KMS-11 (cell line): ENCODE data around the gene PLEKHM3.

Experiments
- H2AFZ ChIP-seq: fragments of 200-600 bp; sonication (generic); 2 replicates; pipeline ENCODE4 v1.6.1; 2016; ENCODE audit warnings: antibody characterized with exemption, mixed run types, low read depth
- H3K27ac ChIP-seq: fragments of 200-600 bp; sonication (generic); 2 replicates; pipeline ENCODE4 v1.6.1; 2016; ENCODE audit warnings: mild to moderate bottlenecking, mixed run types
- H3K27me3 ChIP-seq: fragments of 200-600 bp; sonication (generic); 2 replicates; pipeline ENCODE4 v1.6.1; 2017; ENCODE audit warnings: mild to moderate bottlenecking, low read depth, mixed run types, moderate library complexity; ENCODE audit not compliant: insufficient read depth
- H3K36me3 ChIP-seq: fragments of 200-600 bp; sonication (generic); 2 replicates; pipeline ENCODE4 v1.6.1; 2017; ENCODE audit warnings: mild to moderate bottlenecking, mixed run types; ENCODE audit not compliant: insufficient read depth
- H3K4me1 ChIP-seq: fragments of 200-600 bp; sonication (generic); 2 replicates; pipeline ENCODE4 v1.6.1; 2016; ENCODE audit warnings: mild to moderate bottlenecking, low read depth, mixed run types; ENCODE audit not compliant: poor library complexity, severe bottlenecking
- H3K4me2 ChIP-seq: fragments of 200-600 bp; sonication (generic); 2 replicates; pipeline ENCODE4 v1.7.0; 2016; ENCODE audit warnings: mild to moderate bottlenecking, mixed run types
- H3K4me3 ChIP-seq: fragments of 200-600 bp; sonication (generic); IDR thresholded peaks from 2 replicates; pipeline ENCODE4 v1.6.1; 2017; ENCODE audit warnings: low read depth, low read length, mixed read lengths; ENCODE audit not compliant: insufficient read depth
- H3K79me2 ChIP-seq: fragments of 200-600 bp; sonication (generic); 2 replicates; pipeline ENCODE4 v1.6.1; 2016; ENCODE audit warnings: low read depth, mixed run types; ENCODE audit not compliant: insufficient read depth
- H3K9ac ChIP-seq: fragments of 200-600 bp; sonication (generic); 2 replicates; pipeline ENCODE4 v1.6.1; 2016; ENCODE audit warnings: mild to moderate bottlenecking, mixed run types
- H4K20me1 ChIP-seq: fragments of 200-600 bp; sonication (generic); 2 replicates; pipeline ENCODE4 v1.6.1; 2016; ENCODE audit warnings: mild to moderate bottlenecking, mixed run types; ENCODE audit not compliant: insufficient read depth
- CTCF ChIP-seq: fragments of 200-600 bp; sonication (generic); conservative IDR thresholded peaks from 2 replicates; pipeline ENCODE4 v1.6.1; 2017; ENCODE audit warnings: low read depth, mild to moderate bottlenecking, antibody characterized with exemption, low read length, moderate library complexity, mixed read lengths

Gene PLEKHM3

GRCh38 chr2:207805566-207806226 lies 219.6 kb downstream of the PLEKHM3 start:
- no peak overlapping the region for H2AFZ ChIP-seq
- H3K4me2 ChIP-seq = no peak overlapping the region
- no peak overlapping the region for H3K27ac ChIP-seq

GRCh38 chr2:207802650-207803049 lies 222.7 kb downstream of the PLEKHM3 start:
- no peak for TF ChIP-seq CTCF
- Histone ChIP-seq H3K4me2 (no peak overlapping the region), H4K20me1 (no peaks in the 10 kb centered on the region), H3K36me3 (no peaks in the 10 kb centered on the region), H2AFZ (no peak overlapping the region), H3K4me3 (no peak overlapping the region), H3K27me3 (no peaks in the 10 kb centered on the region), H3K27ac (no peak overlapping the region), H3K79me2 (no peaks in the 10 kb centered on the region), H3K4me1 (no peaks in the 10 kb centered on the region), H3K9ac (no peak overlapping the region)

More at GRCh38 chr2:207805566-207806226, 219.6 kb downstream of the PLEKHM3 start:
- no peaks in the 10 kb centered on the region for H3K27me3 ChIP-seq
- H3K36me3 ChIP-seq = no peaks in the 10 kb centered on the region
- no peak for TF ChIP-seq CTCF
- no peak overlapping the region for H3K9ac ChIP-seq
- H3K4me3 ChIP-seq = no peak overlapping the region
- no peaks in the 10 kb centered on the region for H4K20me1 ChIP-seq
- H3K79me2 ChIP-seq = no peaks in the 10 kb centered on the region
- no peaks in the 10 kb centered on the region for H3K4me1 ChIP-seq

GRCh38 chr2:207801259-207801658 lies 224.1 kb downstream of the PLEKHM3 start:
- H3K27ac ChIP-seq = no peak overlapping the region

GRCh38 chr2:207796585-207797350 lies 228.6 kb downstream of the PLEKHM3 start:
- Histone ChIP-seq H3K36me3 (no peaks in the 10 kb centered on the region), H3K27me3 (no peaks in the 10 kb centered on the region), H3K27ac (no peak overlapping the region), H3K79me2 (no peaks in the 10 kb centered on the region), H3K4me2 (no peak overlapping the region), H2AFZ (no peak overlapping the region), H3K4me1 (no peaks in the 10 kb centered on the region), H3K4me3 (no peak overlapping the region), H4K20me1 (no peaks in the 10 kb centered on the region), H3K9ac (no peak overlapping the region)
- no peak for TF ChIP-seq CTCF

More at GRCh38 chr2:207801259-207801658, 224.1 kb downstream of the PLEKHM3 start:
- Histone ChIP-seq H3K4me2 (no peak overlapping the region), H3K4me1 (no peaks in the 10 kb centered on the region), H3K9ac (no peak overlapping the region), H3K36me3 (no peaks in the 10 kb centered on the region), H2AFZ (no peak overlapping the region), H3K4me3 (no peak overlapping the region), H4K20me1 (no peaks in the 10 kb centered on the region), H3K79me2 (no peaks in the 10 kb centered on the region), H3K27me3 (no peaks in the 10 kb centered on the region)
- TF ChIP-seq CTCF = no peak
